Hepatocyte (in vitro differentiated cells): ENCODE data around the gene PLGRKT.
"Not testable (repeated sequence)": the region's sequence is repeated elsewhere in the genome, so short reads cannot be mapped to it uniquely, and the experiment has no call there.

Experiments used
- CTCF ChIP-seq: fragments of 200-600 bp; sonication (generic); IDR thresholded peaks from 2 replicates; pipeline ENCODE4 v1.5.1; 2016; ENCODE audit warnings: antibody characterized with exemption, mild to moderate bottlenecking; ENCODE audit not compliant: poor library complexity
- EZH2 ChIP-seq: fragments of 200-600 bp; sonication (generic); IDR thresholded peaks from 2 replicates; pipeline ENCODE4 v1.6.1; 2016; ENCODE audit warnings: antibody characterized with exemption, mild to moderate bottlenecking, borderline replicate concordance
- EZH2phosphoT487 ChIP-seq: fragments of 200-600 bp; sonication (generic); IDR thresholded peaks from one replicate; pipeline ENCODE4 v1.6.1; 2018; ENCODE audit warnings: antibody characterized with exemption, mild to moderate bottlenecking, low read depth, moderate library complexity; ENCODE audit not compliant: unreplicated experiment, severe bottlenecking

- TF ChIP-seq EZH2phosphoT487, CTCF, EZH2: not testable (repeated sequence)
Observed at GRCh38 chr9:5464831-5465330, 27.2 kb upstream of the PLGRKT start.
